Prostate gland (tissue), 2 donors: ENCODE results near the gene RNU2-1.
A peak's percentile ranks its signal among the peaks of the same experiment; 100 is the strongest.

Source experiments
- POLR2A ChIP-seq: fragments of 450-650 bp; IDR thresholded peaks from one replicate; pipeline ENCODE4 v1.6.1; 2016; ENCODE audit warnings: antibody characterized with exemption, mild to moderate bottlenecking
- POLR2AphosphoS5 ChIP-seq: sonication (generic); formaldehyde crosslinking; IDR thresholded peaks from one replicate; pipeline ENCODE4 v1.6.1; 2017; ENCODE audit warnings: antibody characterized with exemption
- TF ChIP-seq, protein P1 (sequence below), 4 experiments: fragments of 200-600 bp in 2 of 4; fragments of 450-650 bp in 2 of 4; sonication (generic) in 2 of 4; IDR thresholded peaks; 1 replicate in 3 of 4; 2 replicates in 1 of 4; pipeline ENCODE4 v1.5.1; 2016 to 2019; ENCODE audit warnings: antibody characterized with exemption in 4 of 4, mild to moderate bottlenecking in 2 of 4, moderate library complexity in 2 of 4

DNA sequence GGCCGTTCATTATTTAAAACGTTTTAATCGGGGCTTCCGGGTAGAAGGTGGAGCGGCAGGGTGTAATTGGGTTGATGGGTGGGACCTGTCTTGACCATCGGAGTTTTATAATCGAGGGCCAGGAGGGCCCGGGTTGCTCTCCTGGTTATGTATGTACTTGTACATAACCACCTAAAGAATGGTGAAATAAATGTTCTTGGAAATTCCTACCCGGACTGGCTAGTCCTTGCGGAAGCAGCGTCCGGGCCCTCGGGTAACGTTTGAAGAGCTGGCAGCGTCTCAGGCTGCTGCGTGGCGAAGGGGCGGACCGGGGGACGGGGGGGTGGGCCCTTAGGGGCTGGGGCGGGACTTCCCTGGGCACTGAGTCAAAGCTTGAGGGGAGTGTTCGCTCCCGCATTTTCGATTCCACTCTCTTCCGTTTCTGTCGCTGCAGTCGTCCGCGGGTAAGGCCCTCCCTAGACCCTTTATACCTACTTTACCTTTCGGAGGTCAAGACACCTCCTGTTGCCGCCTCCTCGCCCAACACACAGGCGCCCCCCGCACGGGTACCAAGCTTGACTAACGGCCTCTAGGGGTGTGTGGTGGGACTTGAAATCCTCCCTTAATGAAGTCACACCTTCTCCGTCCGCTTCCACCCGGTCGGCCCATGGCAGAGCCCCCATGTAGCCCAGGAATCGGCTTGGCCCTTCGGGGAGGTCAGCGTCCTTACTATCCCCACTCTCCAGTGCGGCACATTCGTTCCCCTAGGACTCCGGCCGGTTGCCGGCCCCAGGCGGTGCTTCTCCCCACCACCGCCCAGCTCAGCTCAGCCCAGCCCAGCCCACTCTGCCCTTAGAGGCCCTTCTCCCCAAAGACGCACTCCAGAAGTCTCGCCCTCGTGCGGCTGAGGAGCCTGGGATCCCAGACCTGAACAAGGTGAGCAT lies 22.0 kb downstream of the RNU2-1 start, which contains the start of gene TMEM106A:
- peak; percentile 81 for TF ChIP-seq POLR2AphosphoS5
- TF ChIP-seq, protein P1, sequence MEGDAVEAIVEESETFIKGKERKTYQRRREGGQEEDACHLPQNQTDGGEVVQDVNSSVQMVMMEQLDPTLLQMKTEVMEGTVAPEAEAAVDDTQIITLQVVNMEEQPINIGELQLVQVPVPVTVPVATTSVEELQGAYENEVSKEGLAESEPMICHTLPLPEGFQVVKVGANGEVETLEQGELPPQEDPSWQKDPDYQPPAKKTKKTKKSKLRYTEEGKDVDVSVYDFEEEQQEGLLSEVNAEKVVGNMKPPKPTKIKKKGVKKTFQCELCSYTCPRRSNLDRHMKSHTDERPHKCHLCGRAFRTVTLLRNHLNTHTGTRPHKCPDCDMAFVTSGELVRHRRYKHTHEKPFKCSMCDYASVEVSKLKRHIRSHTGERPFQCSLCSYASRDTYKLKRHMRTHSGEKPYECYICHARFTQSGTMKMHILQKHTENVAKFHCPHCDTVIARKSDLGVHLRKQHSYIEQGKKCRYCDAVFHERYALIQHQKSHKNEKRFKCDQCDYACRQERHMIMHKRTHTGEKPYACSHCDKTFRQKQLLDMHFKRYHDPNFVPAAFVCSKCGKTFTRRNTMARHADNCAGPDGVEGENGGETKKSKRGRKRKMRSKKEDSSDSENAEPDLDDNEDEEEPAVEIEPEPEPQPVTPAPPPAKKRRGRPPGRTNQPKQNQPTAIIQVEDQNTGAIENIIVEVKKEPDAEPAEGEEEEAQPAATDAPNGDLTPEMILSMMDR (IDR thresholded peaks at IDR 0.05), result peak in 2 of 4 experiments; percentile 14 to 23
- peak; percentile 65 for TF ChIP-seq POLR2A
